ENCODE measurements around the gene PELI2. TPM values are rescaled to one million over a fixed set of nuclear protein-coding genes. Genes with fewer than 3 reads are reported as not detected.

Gene PELI2
- total RNA-seq, 2 donors from 2014 or later, result 4.4 to 7.0 TPM

DNA sequence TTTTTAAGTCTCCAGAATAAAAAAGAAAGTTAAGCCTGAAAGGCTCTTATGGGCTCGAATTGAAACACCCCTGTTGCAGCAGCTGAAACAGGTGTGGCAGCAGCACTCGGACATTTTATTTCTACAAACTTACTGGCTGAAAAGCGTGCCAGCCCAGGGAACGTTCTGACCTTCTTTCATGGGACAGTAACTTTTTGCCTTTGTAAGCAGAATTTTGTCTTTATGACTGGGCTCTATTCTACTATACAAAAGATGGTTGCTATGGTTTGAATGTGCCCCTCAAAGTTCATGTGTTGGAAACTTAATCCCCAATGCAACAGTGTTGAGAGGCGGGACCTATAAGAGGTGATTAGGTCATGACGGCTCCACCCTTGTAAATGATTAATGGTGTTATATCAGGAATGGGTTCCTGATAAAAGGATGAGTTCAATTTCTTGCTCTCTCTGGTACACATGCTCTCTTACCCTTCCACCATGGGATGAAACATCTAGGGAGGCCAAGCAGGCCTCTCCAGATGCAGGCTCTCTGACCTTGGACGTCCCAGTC, 52.7 kb downstream of the PELI2 start:
- H3K27me3 ChIP-seq, result no peaks in the 10 kb centered on the region
- H3K36me3 ChIP-seq, result no peaks in the 10 kb centered on the region
- no peak for DNase-seq (ENCODE audit: low spot score)
- peaks cover 0 to 9% of the 10 kb centered on the region in 2 donors for H3K4me1 ChIP-seq
- TF ChIP-seq, protein P1, sequence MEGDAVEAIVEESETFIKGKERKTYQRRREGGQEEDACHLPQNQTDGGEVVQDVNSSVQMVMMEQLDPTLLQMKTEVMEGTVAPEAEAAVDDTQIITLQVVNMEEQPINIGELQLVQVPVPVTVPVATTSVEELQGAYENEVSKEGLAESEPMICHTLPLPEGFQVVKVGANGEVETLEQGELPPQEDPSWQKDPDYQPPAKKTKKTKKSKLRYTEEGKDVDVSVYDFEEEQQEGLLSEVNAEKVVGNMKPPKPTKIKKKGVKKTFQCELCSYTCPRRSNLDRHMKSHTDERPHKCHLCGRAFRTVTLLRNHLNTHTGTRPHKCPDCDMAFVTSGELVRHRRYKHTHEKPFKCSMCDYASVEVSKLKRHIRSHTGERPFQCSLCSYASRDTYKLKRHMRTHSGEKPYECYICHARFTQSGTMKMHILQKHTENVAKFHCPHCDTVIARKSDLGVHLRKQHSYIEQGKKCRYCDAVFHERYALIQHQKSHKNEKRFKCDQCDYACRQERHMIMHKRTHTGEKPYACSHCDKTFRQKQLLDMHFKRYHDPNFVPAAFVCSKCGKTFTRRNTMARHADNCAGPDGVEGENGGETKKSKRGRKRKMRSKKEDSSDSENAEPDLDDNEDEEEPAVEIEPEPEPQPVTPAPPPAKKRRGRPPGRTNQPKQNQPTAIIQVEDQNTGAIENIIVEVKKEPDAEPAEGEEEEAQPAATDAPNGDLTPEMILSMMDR (IDR thresholded peaks at IDR 0.05), result no peak
- H3K4me3 ChIP-seq, result no peak overlapping the region
- no peak overlapping the region for H3K27ac ChIP-seq
- H3K9me3 ChIP-seq, result peaks cover 0 to 16% of the 10 kb centered on the region in 2 donors

DNA sequence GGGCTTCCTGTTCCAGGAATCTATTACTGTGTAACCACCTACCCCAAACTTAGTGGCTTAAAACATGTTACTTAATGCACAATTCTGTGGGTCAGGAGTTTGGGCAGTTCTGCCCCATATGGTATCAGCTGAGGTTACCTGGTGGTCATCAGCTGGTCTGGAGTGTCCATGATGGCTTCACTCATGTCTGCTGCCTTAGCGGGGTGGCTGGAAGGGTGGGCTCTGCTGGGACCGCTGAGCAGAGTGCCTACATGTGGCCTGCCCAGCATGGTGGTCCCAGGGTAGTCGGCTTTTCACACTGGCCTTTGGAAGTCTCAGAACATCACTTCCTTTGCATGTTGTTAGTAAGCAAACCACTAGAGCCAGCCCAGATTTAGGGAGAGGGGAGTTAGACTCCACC, 53.9 kb downstream of the PELI2 start:
- Histone ChIP-seq H3K36me3 (no peaks in the 10 kb centered on the region), H3K27ac (peak overlapping the region in 1 of 2 donors; percentile 2), H3K27me3 (no peaks in the 10 kb centered on the region)

DNA sequence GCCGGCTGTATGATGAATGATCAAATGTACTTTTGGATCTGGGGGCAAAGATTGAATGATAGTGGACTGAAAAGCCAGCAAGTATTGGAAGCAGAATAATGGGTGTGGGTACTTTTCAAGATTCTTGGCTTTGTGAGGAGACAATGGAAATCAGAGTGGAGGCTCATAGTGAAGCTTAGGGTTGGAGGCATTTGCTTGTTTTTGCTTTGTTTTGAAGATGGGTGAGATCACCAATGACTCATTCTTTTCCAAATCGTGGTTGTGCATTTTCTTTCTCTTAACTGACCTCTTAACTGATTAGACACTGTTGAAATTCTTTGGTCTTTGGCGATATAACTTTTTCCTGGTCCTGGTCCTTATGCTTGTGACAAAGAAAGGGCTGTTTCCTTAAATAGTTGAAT, 54.4 kb downstream of the PELI2 start:
- H3K4me1 ChIP-seq, result peaks cover 0 to 9% of the 10 kb centered on the region in 2 donors
- no peaks in the 10 kb centered on the region for H3K27me3 ChIP-seq
- no peaks in the 10 kb centered on the region for H3K36me3 ChIP-seq
- no peak overlapping the region for H3K4me3 ChIP-seq
- peak overlapping the region; percentile 2 to 48 for H3K27ac ChIP-seq
- H3K9me3 ChIP-seq, result no peaks in the 10 kb centered on the region
- TF ChIP-seq, protein P1 (IDR thresholded peaks at IDR 0.05), result no peak
- DNase-seq (ENCODE audit: low spot score), result no peak

More for the DNA sequence above, 53.9 kb downstream of the PELI2 start:
- TF ChIP-seq, protein P1 (IDR thresholded peaks at IDR 0.05), result no peak
- DNase-seq (ENCODE audit: low spot score), result no peak
- H3K4me3 ChIP-seq, result no peak overlapping the region
- H3K9me3 ChIP-seq, result peaks cover 0 to 5% of the 10 kb centered on the region in 2 donors
- H3K4me1 ChIP-seq, result peaks cover 0 to 9% of the 10 kb centered on the region in 2 donors

DNA sequence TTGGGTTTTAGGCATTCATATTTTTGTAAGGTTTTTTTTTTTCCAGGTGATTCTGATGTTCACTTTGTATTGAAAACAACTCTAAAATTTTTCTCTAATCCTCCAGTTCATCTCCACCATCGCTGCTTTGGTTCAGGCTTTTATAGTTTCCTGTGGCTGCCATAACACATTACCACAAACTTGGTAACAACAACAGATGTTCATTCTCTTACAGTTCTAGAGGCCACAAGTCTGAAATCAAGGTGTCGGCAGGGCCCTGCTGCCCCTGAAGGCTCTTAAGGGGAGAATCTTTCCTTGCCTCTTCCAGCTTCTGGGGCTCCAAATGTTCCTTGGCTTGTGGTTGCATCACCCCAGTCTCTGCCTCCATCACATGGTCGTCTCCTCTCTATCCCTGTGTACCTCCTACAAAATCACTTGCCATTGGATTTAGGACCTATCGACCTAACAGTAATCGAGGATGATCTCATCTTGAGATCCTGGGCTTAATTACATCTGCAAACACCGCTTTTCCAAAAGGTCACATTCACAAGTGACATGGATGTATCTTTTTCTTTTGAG, 55.2 kb downstream of the PELI2 start:
- Histone ChIP-seq H3K27ac (peak overlapping the region in 1 of 2 donors; percentile 48), H3K4me1 (peaks cover 0 to 9% of the 10 kb centered on the region in 2 donors), H3K27me3 (no peaks in the 10 kb centered on the region), H3K36me3 (no peaks in the 10 kb centered on the region), H3K9me3 (no peaks in the 10 kb centered on the region), H3K4me3 (no peak overlapping the region)
- no peak for DNase-seq (ENCODE audit: low spot score)
- TF ChIP-seq, protein P1 (IDR thresholded peaks at IDR 0.05), result no peak

DNA sequence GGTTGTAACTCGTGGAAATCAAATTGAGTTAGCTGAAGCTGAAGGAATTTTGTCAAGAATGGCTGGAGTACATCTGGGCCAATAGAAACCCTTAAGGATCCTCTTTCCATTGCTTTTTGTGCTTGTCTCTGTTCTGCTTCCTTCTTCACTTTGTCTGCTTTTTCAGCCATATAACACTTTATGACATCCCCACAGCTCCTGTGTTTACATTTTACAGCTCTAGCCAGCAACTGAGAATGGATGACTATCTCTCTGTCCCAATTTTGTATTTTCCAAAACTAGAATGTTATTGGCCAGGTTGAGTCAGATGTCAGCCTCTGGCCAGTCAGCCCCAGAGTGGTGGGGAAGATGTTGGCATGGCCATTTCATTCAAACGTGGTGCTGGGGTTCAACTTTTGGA, 57.6 kb downstream of the PELI2 start:
- TF ChIP-seq, protein P1 (IDR thresholded peaks at IDR 0.05), result no peak
- H3K4me1 ChIP-seq, result peaks cover 0 to 9% of the 10 kb centered on the region in 2 donors
- H3K27ac ChIP-seq, result no peak overlapping the region

DNA sequence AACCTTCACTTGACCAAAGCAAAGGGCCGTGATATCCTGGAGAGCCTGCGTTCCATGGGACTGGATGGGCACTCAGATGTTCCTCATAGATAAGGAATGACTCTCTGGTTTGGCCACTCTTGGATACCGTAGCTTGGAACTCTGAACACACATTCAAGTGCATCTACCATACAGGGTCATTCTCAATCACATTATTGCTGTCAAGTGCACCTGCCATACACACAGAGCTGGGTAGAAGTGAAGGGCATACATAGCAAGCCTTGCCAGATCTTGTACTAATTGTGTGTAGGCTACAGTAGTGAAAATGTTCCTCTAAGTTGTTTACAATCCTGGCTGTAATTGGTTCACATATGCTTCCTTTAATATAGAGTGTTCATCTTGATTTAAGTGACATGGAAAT, 58.3 kb downstream of the PELI2 start:
- H3K36me3 ChIP-seq, result no peaks in the 10 kb centered on the region
- H3K4me3 ChIP-seq, result no peak overlapping the region
- H3K4me1 ChIP-seq, result peaks cover 0 to 9% of the 10 kb centered on the region in 2 donors
- H3K9me3 ChIP-seq, result no peaks in the 10 kb centered on the region
- no peak for DNase-seq (ENCODE audit: low spot score)
- H3K27ac ChIP-seq, result no peak overlapping the region
- no peaks in the 10 kb centered on the region for H3K27me3 ChIP-seq
- TF ChIP-seq, protein P1 (IDR thresholded peaks at IDR 0.05), result no peak

More for the DNA sequence above, 57.6 kb downstream of the PELI2 start:
- Histone ChIP-seq H3K9me3 (no peaks in the 10 kb centered on the region), H3K4me3 (no peak overlapping the region), H3K36me3 (no peaks in the 10 kb centered on the region), H3K27me3 (no peaks in the 10 kb centered on the region)
- no peak for DNase-seq (ENCODE audit: low spot score)

All from right atrium auricular region (tissue), 2 donors.